GM12878 (cell line): Measurements from ENCODE around the gene SNAPC4. TPM values are rescaled to one million over a fixed set of nuclear protein-coding genes. Genes with fewer than 3 reads are reported as not detected.

Experiments
- ATAC-seq: fragments of 200-7000 bp; cut with Tn5 transposase; 3 replicates; pipeline ENCODE4 v1.9.1; 2020; ENCODE audit warnings: mild to moderate bottlenecking, moderate library complexity
- BruUV-seq: library from RNA; stranded (reverse); fragments of 400-500 nt; replicated peaks from 2 replicates; lab custom pipeline; 2021; lab: Mats Ljungman, UMichigan
- CTCF ChIA-PET: fragments of 300-600 bp; sonication (Branson Sonifier 250); formaldehyde crosslinking; extraction: SDS; loops from one replicate; lab custom pipeline; 2021; ENCODE audit warnings: inconsistent platforms; lab: Yijun Ruan, JAX
- POLR2A ChIA-PET: fragments of 350-600 bp; formaldehyde crosslinking; extraction: SDS; loops from one replicate; lab custom pipeline; 2021; ENCODE audit warnings: inconsistent platforms; lab: Charles Lee
- RAD21 ChIA-PET: fragments of 300-600 bp; sonication (Branson Sonifier 250); formaldehyde crosslinking; loops from one replicate; lab custom pipeline; 2023; ENCODE audit warnings: antibody characterized with exemption; ENCODE audit not compliant: unreplicated experiment; lab: Charles Lee
- SMC1A ChIA-PET: fragments of 300-600 bp; sonication (Branson Sonifier 250); formaldehyde crosslinking; loops from one replicate; lab custom pipeline; 2023; ENCODE audit not compliant: unreplicated experiment, uncharacterized antibody; lab: Charles Lee
- DNase-seq: peaks from one replicate; pipeline ENCODE4 v3.0.0-alpha.2; 2011; ENCODE audit warnings: low read depth, low spot score
- FAIRE-seq: peaks from 3 replicates; lab custom pipeline; 2011; peaks lifted over from hg19 to GRCh38; lab: Jason Lieb, UNC
- H2AFZ ChIP-seq: 2 replicates; pipeline ENCODE4 v1.6.0; 2011; ENCODE audit warnings: low read depth, low read length, control low read depth; ENCODE audit not compliant: control insufficient read depth
- H3K27ac ChIP-seq: 2 replicates; pipeline ENCODE4 v1.5.1; 2011; ENCODE audit warnings: control low read depth; ENCODE audit not compliant: control insufficient read depth, insufficient read depth
- H3K27me3 ChIP-seq, 2 experiments: replicated peaks in 1 of 2; 2 replicates each; pipeline versions ENCODE4 v1.6.0 to v1.6.1; 2011; ENCODE audit warnings: low read length in 1 of 2; ENCODE audit not compliant: control insufficient read depth in 2 of 2, insufficient read depth in 2 of 2
- H3K36me3 ChIP-seq, 2 experiments: 2 replicates each; pipeline ENCODE4 v1.5.1; 2011; ENCODE audit warnings: low read length in 1 of 2; ENCODE audit not compliant: control insufficient read depth in 2 of 2, insufficient read depth in 2 of 2
- H3K4me1 ChIP-seq: 2 replicates; pipeline ENCODE4 v1.6.1; 2011; ENCODE audit warnings: mild to moderate bottlenecking, low read length, moderate library complexity, mixed read lengths; ENCODE audit not compliant: control insufficient read depth, insufficient read depth
- H3K4me2 ChIP-seq: 2 replicates; pipeline ENCODE4 v1.6.0; 2011; ENCODE audit warnings: control low read depth; ENCODE audit not compliant: control insufficient read depth, insufficient read depth
- H3K4me3 ChIP-seq: fragments of 200-600 bp; sonication (generic); 2 replicates; pipeline ENCODE4 v1.5.1; 2016
- H3K79me2 ChIP-seq: 2 replicates; pipeline ENCODE4 v1.6.0; 2011; ENCODE audit warnings: low read length; ENCODE audit not compliant: control insufficient read depth, insufficient read depth
- H3K9ac ChIP-seq: 2 replicates; pipeline ENCODE4 v1.8.0; 2011; ENCODE audit warnings: low read length, control low read depth, mixed read lengths; ENCODE audit not compliant: control insufficient read depth, insufficient read depth
- H3K9me3 ChIP-seq: replicated peaks from 3 replicates; pipeline ENCODE4 v1.5.1; 2011; ENCODE audit warnings: mild to moderate bottlenecking, low read length; ENCODE audit not compliant: control insufficient read depth, insufficient read depth
- H4K20me1 ChIP-seq: 2 replicates; pipeline ENCODE4 v1.6.0; 2011; ENCODE audit not compliant: control insufficient read depth, insufficient read depth
- BCLAF1 ChIP-seq: fragments of 450-650 bp; IDR thresholded peaks from 2 replicates; pipeline ENCODE4 v1.6.1; 2017; ENCODE audit warnings: antibody characterized with exemption, mild to moderate bottlenecking, moderate library complexity
- CEBPZ ChIP-seq: fragments of 150-350 bp; IDR thresholded peaks from 2 replicates; pipeline ENCODE4 v1.6.1; 2016; ENCODE audit warnings: low read depth, low read length
- CTCF ChIP-seq, 3 experiments: IDR thresholded peaks in 2 of 3; conservative IDR thresholded peaks in 1 of 3; 2 replicates each; pipeline ENCODE4 v1.5.1; 2011; ENCODE audit warnings: low read depth in 3 of 3, low read length in 3 of 3, mild to moderate bottlenecking in 3 of 3, control low read depth in 2 of 3, moderate library complexity in 2 of 3, inconsistent platforms in 1 of 3, mixed read lengths in 1 of 3; ENCODE audit not compliant: control insufficient read depth in 2 of 3, insufficient read depth in 1 of 3; ENCODE audit errors: extremely low read depth in 1 of 3
- GABPA ChIP-seq: IDR thresholded peaks from 2 replicates; pipeline ENCODE4 v1.6.1; 2014; ENCODE audit warnings: antibody characterized with exemption, low read depth, mild to moderate bottlenecking, inconsistent platforms
- JUNB ChIP-seq: IDR thresholded peaks from 2 replicates; pipeline ENCODE4 v1.6.1; 2016; ENCODE audit warnings: antibody characterized with exemption, mild to moderate bottlenecking
- LARP7 ChIP-seq: fragments of 450-650 bp; IDR thresholded peaks from 2 replicates; pipeline ENCODE4 v1.6.1; 2017; ENCODE audit warnings: mild to moderate bottlenecking
- POLR2A ChIP-seq: IDR thresholded peaks from 2 replicates; pipeline ENCODE4 v1.6.1; 2011; ENCODE audit warnings: low read depth, mild to moderate bottlenecking, low read length
- POLR2AphosphoS5 ChIP-seq: IDR thresholded peaks from 2 replicates; pipeline ENCODE4 v1.6.1; 2011; ENCODE audit warnings: mild to moderate bottlenecking, low read length, inconsistent platforms
- RBBP5 ChIP-seq: fragments of 200-600 bp; sonication (generic); conservative IDR thresholded peaks from 2 replicates; pipeline ENCODE4 v1.6.1; 2016
- ZNF207 ChIP-seq: fragments of 450-650 bp; IDR thresholded peaks from 2 replicates; pipeline ENCODE4 v1.6.1; 2014; ENCODE audit warnings: antibody characterized with exemption, mild to moderate bottlenecking, borderline replicate concordance
- ZNF622 ChIP-seq: fragments of 450-650 bp; IDR thresholded peaks from 2 replicates; pipeline ENCODE4 v1.6.1; 2017; ENCODE audit warnings: mild to moderate bottlenecking, inconsistent platforms
- WGBS: methylation state at CpG from one replicate; pipeline ENCODE4 v1.1.6; 2016; ENCODE audit warnings: low lambda C conversion rate; ENCODE audit not compliant: insufficient replicate concordance, insufficient coverage; ENCODE audit errors: missing lambda C conversion rate; 5-methylcytosine and 5-hydroxymethylcytosine counted together
- in situ Hi-C: fragments of 300-500 bp; cut with MboI; formaldehyde crosslinking; loops from 9 replicates; pipeline ENCODE4 v1.14.3; 2018; ENCODE audit warnings: mixed read lengths
- intact Hi-C: fragments of 100-400 bp; cut with micrococcal nuclease; formaldehyde crosslinking; loops from one replicate; pipeline ENCODE4 v1.14.2; 2022; ENCODE audit not compliant: unreplicated experiment
- polyA plus RNA-seq, 11 experiments: library from polyadenylated mRNA; depleted of rRNA in 4 of 11; unstranded in 6 of 11; stranded (reverse) in 5 of 11; fragments of >200 nt; fragmentation: Nextera tagmentation in 4 of 11; fragmentation: Illumina TruSeq in 1 of 11; extraction: Ambion mirVana in 4 of 11; extraction: Trizol in 1 of 11; gene quantifications; 1 replicate in 1 of 11; 2 replicates in 10 of 11; pipeline versions ENCODE4 v1.2.1 to v1.2.3, GENCODE V29; 2011 to 2016; ENCODE audit warnings: inconsistent platforms in 2 of 11, missing spikeins in 2 of 11, low read depth in 1 of 11
- total RNA-seq, 4 experiments: library from RNA; depleted of rRNA in 3 of 4; stranded (reverse); fragments of >200 nt in 3 of 4; fragmentation: Illumina TruSeq in 1 of 4; extraction: Trizol in 1 of 4; gene quantifications; 2 replicates each; pipeline versions ENCODE4 v1.2.1 to v1.2.3, GENCODE V29; 2013 to 2021
- TF ChIP-seq, protein P1 (sequence below): IDR thresholded peaks from 2 replicates; pipeline ENCODE4 v1.6.1; 2012; ENCODE audit warnings: low read depth, low read length, improper control_type of control experiment

The SNAPC4 gene
- total and polyA plus RNA-seq, 10 of the 15 experiments (the other 5 are each of a cell fraction or from before 2014, with no cell fraction given): 0.42 to 19.8 (median 7.0) TPM

DNA sequence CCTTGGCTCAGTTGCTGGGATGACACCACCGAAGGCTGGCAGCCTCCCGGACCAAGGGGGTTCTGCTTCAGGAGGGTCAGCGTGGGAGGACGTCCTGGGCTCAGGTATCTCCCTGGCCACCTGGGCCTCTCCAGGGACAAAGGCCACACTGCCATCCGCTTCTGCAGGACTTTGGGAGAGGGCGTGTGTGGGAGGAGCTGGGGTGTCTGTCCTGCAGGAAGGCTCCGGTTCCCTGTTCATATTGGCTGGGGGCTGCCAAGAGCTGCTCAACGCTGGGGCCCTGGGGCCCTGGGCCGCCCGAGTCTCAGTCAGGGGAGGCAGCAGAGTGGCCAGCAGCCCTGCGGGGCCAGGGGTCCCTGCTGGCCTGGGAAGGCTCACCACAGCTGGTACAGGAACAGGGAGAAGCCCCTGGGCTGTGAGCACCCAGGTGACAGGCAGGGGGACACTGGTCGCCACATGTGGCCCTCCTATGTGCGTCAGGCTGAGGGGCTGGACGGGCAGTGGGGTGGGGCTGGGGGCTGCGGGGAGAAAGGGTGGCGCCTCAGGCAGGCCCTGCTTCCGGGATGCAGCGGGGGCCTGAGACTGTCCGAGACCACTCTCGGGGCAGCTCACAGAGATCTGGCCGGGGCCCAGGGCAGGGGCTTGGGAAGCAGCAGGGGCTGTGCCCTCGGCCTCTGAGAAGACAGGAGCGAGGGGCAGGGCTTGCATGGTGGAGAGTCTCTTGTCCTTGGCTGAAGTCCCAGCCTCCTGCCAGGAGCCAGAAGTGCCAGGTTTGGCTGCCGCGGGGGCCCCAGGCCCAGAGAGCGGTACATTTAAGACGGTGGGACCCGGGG is 21.6 kb downstream of the SNAPC4 start:
- BruUV-seq: no TSS peak
- no peaks in the 10 kb centered on the region for H3K27me3 ChIP-seq
- H3K27ac ChIP-seq: no peak overlapping the region
- H3K9ac ChIP-seq: no peak overlapping the region
- 87% methylated on average over 25 of the region's 28 CpGs for WGBS
- H2AFZ ChIP-seq: no peak overlapping the region
- POLR2A ChIA-PET: no interaction called here
- H3K79me2 ChIP-seq: no peaks in the 10 kb centered on the region
- peaks cover 0 to 31% of the 10 kb centered on the region in 2 experiments; a peak in 3 of 4 replicates for H3K36me3 ChIP-seq
- FAIRE-seq: no peak
- TF ChIP-seq ZNF207 (no peak), BCLAF1 (no peak), CEBPZ (no peak), GABPA (no peak), LARP7 (no peak), POLR2A (no peak), POLR2AphosphoS5 (no peak), JUNB (no peak), ZNF622 (no peak), CTCF (IDR thresholded peaks at IDR 0.05 in 2 of 3, conservative IDR thresholded peaks at IDR 0.05 in 1 of 3; ENCODE audit: control insufficient read depth in 2 of 3, extremely low read depth in 1 of 3, insufficient read depth in 1 of 3, low read depth in 3 of 3, low read length in 3 of 3) (no peak), RBBP5 (no peak)
- TF ChIP-seq, protein P1, sequence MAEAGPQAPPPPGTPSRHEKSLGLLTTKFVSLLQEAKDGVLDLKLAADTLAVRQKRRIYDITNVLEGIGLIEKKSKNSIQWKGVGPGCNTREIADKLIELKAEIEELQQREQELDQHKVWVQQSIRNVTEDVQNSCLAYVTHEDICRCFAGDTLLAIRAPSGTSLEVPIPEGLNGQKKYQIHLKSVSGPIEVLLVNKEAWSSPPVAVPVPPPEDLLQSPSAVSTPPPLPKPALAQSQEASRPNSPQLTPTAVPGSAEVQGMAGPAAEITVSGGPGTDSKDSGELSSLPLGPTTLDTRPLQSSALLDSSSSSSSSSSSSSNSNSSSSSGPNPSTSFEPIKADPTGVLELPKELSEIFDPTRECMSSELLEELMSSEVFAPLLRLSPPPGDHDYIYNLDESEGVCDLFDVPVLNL: no peak
- intact Hi-C loops: no loop called here
- DNase-seq: no peak
- in situ Hi-C loops: no loop called here
- no peaks in the 10 kb centered on the region for H4K20me1 ChIP-seq
- CTCF ChIA-PET: no interaction called here
- no peak overlapping the region for H3K4me2 ChIP-seq
- no peak overlapping the region for H3K4me3 ChIP-seq
- no peak for ATAC-seq
- no peaks in the 10 kb centered on the region for H3K4me1 ChIP-seq
- H3K9me3 ChIP-seq: no peaks in the 10 kb centered on the region
- SMC1A ChIA-PET: no interaction called here
- RAD21 ChIA-PET: no interaction called here
